Measurements from ENCODE around the gene APRT.
A peak's percentile ranks its signal among the peaks of the same experiment; 100 is the strongest.

Gene APRT

DNA sequence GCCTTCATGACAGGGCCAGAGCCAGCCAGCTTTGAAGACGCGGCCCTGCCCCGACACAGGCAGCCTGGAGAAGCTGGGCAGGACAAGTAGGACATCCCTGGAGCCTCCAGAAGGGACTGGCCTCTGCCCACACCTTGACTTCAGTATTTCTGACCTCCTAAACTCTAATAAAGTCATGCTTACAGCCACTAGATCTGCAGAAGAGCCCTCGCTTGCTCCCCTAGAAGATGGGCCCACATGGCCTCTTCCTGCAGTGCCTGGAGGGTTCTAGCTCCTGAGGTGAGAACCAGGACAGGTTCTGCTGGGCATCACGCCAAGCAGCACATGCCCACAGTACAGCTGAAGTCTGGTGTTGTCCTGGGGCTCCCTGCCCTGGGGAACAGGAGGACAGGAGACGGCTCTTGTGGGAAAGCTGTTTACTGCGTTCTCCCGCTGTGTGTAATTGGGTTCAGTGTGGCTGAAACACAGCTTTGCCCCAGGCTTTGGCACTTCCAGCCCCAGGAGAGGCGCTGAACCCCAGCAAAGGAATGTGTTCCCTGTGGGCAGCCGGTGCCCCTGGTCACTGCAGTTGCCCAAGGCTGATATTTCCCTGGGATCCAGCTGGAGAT is 2.6 kb downstream of the APRT start:
- DNase-seq (ENCODE audit: low read depth in 2 of 3, low spot score in 1 of 3), result no peak

- no peak for DNase-seq (ENCODE audit: low read depth in 2 of 3, low spot score in 1 of 3)
Measured at GRCh38 chr16:88807626-88808453, 3.9 kb downstream of the APRT start.

- DNase-seq (ENCODE audit: low read depth in 2 of 3, low spot score in 1 of 3), result no peak
Measured at GRCh38 chr16:88807142-88807625, 4.5 kb downstream of the APRT start.

- DNase-seq (ENCODE audit: low read depth in 2 of 3, low spot score in 1 of 3), result no peak
Measured at GRCh38 chr16:88806491-88807111, 5.1 kb downstream of the APRT start.

- no peak for DNase-seq (ENCODE audit: low read depth in 2 of 3, low spot score in 1 of 3)
Measured at GRCh38 chr16:88805887-88806393, 5.8 kb downstream of the APRT start.

DNA sequence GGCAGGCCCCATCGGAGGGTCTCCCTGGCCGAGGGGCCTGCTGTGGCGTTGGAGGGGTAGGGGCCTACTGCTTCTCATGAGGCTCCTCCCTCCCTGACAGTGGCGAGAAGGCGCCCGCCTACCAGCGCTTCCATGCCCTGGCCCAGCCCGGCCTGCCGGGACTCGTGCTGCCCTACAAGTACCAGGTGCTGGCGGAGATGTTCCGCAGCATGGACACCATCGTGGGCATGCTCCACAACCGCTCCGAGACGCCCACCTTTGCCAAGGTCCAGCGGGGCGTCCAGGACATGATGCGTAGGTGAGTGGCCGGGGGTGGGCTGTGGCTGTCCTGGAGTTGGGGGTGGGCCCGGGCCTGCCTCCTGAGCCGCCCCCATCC is 6.4 kb downstream of the APRT start:
- DNase-seq (ENCODE audit: low read depth in 2 of 3, low spot score in 1 of 3), result no peak

- no peak for DNase-seq (ENCODE audit: low read depth in 2 of 3, low spot score in 1 of 3)
Measured at GRCh38 chr16:88804552-88805339, 7.0 kb downstream of the APRT start.

- DNase-seq (ENCODE audit: low read depth in 2 of 3, low spot score in 1 of 3), result no peak
Measured at GRCh38 chr16:88804173-88804551, 7.6 kb downstream of the APRT start.

DNA sequence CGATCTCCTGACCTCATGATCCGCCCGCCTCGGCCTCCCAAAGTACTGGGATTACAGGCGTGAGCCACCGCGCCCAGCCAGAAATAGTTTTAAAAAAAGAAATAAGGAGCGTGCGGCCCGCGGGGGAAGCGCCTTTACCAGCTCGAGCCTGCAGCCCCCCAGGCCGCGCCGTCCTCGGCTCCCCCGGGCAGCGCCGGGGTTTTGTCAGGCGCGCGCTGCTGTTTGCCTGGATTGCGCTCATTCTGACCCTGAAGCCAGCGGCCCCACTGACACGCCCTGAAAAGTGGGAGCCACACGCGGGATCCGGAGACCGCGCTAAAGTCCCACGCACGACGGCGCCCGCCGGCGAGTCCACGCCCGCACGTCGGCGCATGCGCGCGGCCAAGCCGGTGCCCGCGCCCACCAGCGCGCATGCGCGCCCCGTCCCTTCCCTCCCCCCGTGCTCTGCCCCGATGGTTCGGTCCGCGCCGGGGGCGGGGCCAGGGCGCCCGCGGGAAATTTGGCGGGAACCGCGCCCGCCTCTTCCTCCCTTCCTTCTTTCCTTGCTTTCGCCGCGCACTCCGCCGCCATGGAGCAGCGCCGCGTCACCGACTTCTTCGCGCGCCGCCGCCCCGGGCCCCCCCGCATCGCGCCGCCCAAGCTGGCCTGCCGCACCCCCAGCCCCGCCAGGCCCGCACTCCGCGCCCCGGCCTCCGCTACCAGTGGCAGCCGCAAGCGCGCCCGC is 8.3 kb downstream of the APRT start, which contains the start of gene CDT1:
Gene CDT1, plus strand, starts transcription at position 526 of the 724 bp plus-strand sequence. Its CDS starts 43 bp downstream, at position 569.
- peak; percentile 78 to 81 (median 80) for DNase-seq (ENCODE audit: low read depth in 2 of 3, low spot score in 1 of 3)

GRCh38 chr16:88800277-88800592 is 11.5 kb downstream of the APRT start:
- no peak for DNase-seq (ENCODE audit: low read depth in 2 of 3, low spot score in 1 of 3)

DNA sequence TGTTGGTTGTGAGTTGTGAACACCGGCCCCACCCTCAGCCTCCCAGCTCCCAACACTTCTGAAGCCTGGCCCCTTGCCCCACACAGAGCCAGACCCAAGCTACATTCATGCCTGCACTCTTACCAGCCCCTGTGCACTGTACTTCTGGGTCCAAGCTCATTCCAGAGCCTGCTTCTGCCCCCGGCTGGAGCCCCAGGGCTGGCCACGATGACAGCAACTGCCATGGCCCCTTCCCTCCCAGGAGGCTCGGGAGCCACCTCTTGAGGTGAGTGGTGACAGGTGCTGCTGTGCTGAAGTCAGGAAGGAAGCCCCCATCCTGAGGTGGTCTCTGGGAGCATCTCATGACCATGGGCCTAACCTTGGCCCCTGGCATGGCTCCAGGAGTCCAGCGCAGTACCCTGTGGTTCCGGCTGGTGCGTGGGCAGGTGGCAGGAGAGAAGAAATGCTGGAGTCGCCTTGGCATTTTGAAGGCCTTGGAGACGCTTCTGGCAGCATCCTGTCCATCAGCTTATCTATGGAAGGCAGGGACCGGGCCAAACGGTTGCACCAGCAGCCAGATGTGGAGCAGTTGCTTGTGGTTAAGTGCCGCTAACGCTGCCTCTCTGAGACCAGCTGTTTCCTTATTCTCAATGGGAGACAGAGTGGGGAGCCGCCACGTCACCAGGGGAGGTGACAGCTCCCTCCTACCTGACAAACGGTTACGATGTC is 12.0 kb downstream of the APRT start:
- DNase-seq (ENCODE audit: low read depth in 2 of 3, low spot score in 1 of 3), result no peak

- DNase-seq (ENCODE audit: low read depth in 2 of 3, low spot score in 1 of 3), result no peak
Measured at GRCh38 chr16:88798772-88799455, 12.8 kb downstream of the APRT start.

DNA sequence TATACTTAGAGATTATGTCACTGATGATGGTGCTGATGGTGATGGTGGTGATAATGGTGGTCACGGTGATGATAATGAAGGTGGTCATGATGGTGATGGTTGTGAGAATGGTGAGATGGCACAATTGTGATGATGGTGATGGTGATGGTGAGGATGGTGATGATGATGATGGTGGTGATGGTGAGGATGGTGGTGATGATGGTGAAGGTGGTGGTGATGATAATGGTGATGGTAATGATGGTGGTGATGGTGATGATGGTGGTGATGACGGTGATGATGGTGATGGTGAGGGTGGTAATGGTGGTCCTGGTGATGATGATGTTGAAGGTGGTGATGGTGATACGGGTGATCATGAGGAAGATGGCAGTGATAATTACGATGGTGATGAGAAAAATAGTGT is 13.7 kb downstream of the APRT start:
- no peak for DNase-seq (ENCODE audit: low read depth in 2 of 3, low spot score in 1 of 3)

DNA sequence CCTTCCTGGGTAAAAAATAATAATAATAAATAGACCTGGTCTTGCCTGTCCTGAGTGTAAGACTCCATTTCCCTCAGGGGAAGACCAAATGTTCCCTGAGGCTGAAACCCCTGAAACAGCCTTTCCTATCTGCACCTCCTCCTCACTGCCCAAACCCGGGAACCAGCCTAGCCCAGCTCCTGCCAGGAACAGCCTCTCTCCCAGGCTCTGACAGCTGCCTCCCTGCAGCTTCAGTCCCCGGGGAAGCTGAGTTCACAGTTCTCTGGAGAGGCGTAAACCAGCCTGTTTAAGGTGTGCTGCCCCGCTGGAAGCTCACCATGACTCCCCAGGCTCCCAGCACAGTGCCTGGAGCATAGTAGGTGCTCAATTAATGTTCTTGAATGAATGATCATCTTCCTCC is 15.4 kb downstream of the APRT start:
- no peak for DNase-seq (ENCODE audit: low read depth in 2 of 3, low spot score in 1 of 3)

- no peak for DNase-seq (ENCODE audit: low read depth in 2 of 3, low spot score in 1 of 3)
Measured at GRCh38 chr16:88793251-88793954, 18.3 kb downstream of the APRT start.

- DNase-seq (ENCODE audit: low read depth in 2 of 3, low spot score in 1 of 3), result no peak
Measured at GRCh38 chr16:88792668-88793250, 19.0 kb downstream of the APRT start.

DNA sequence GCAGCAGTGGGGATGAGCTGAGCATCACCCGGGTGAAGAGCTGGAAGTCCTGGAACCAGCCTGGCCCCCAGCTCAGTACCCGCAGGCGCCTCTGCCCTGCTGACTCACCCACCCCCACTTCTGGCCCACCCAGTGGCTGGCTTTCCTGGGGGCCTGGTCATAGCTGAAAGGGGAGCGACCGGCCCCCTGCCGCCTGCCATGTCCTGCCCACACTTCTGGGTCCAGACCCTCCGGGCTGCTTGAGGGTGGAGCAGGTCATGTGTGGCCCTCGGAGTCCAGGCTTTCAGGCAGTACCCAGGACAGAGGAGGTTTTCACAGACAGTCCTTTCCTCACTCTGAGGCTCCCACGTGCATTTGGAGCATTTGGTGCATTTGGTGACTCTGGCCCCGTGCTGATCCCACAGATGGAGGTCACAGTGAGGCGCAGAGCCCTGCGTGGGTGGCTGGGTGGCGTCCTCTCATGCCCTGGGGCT is 19.6 kb downstream of the APRT start:
- no peak for DNase-seq (ENCODE audit: low read depth in 2 of 3, low spot score in 1 of 3)

All from stimulated activated CD4-positive, alpha-beta T cell treated with anti-CD3 and anti-CD28 coated beads, Interleukin-12 subunit alpha, Interleukin-12 subunit beta, amount 100 ng/mL, for 48 hours (primary cell).